ENCODE results near the gene TRIM46.
"Not testable (repeated sequence)": the region's sequence is repeated elsewhere in the genome, so short reads cannot be mapped to it uniquely, and the experiment has no call there.

TRIM46 gene

GRCh38 chr1:155186794-155187455 lies 13.3 kb downstream of the TRIM46 start:
- Histone ChIP-seq H3K9ac (ENCODE audit: low read length) (no peak overlapping the region), H3K36me3 (ENCODE audit: low read length) (no peaks in the 10 kb centered on the region), H3K9me3 (ENCODE audit: insufficient read depth, low read length) (no peaks in the 10 kb centered on the region)

GRCh38 chr1:155187456-155187891 lies 13.8 kb downstream of the TRIM46 start:
- Histone ChIP-seq H3K36me3 (ENCODE audit: low read length) (no peaks in the 10 kb centered on the region), H3K4me3 (ENCODE audit: insufficient read depth, low read length, poor library complexity, severe bottlenecking) (no peak overlapping the region), H3K27me3 (ENCODE audit: low read length) (no peaks in the 10 kb centered on the region), H4K20me1 (ENCODE audit: low read depth, low read length) (no peaks in the 10 kb centered on the region), H3K27ac (ENCODE audit: low read depth, low read length) (no peak overlapping the region), H3F3A (ENCODE audit: insufficient read depth) (no peaks in the 10 kb centered on the region), H3K9me2 (replicated peaks; ENCODE audit: insufficient read depth, low read length) (no peaks in the 10 kb centered on the region), H3K79me2 (ENCODE audit: insufficient read depth, low read length) (no peaks in the 10 kb centered on the region), H3K9me3 (ENCODE audit: insufficient read depth, low read length) (no peaks in the 10 kb centered on the region), H2AFZ (ENCODE audit: low read depth, low read length, severe bottlenecking) (no peak overlapping the region), H3K4me2 (ENCODE audit: low read depth, low read length, poor library complexity, severe bottlenecking) (no peak overlapping the region), H3K9ac (ENCODE audit: low read length) (no peak overlapping the region)
- no peak for TF ChIP-seq CTCF (IDR thresholded peaks at IDR 0.05; ENCODE audit: insufficient read depth, low read length, poor library complexity, severe bottlenecking)
- TF ChIP-seq EZH2phosphoT487 (conservative IDR thresholded peaks at IDR 0.05; ENCODE audit: low read length), result no peak

More at GRCh38 chr1:155186794-155187455, 13.3 kb downstream of the TRIM46 start:
- Histone ChIP-seq H3K4me2 (ENCODE audit: low read depth, low read length, poor library complexity, severe bottlenecking) (no peak overlapping the region), H3K4me3 (ENCODE audit: insufficient read depth, low read length, poor library complexity, severe bottlenecking) (no peak overlapping the region), H3K27ac (ENCODE audit: low read depth, low read length) (no peak overlapping the region), H4K20me1 (ENCODE audit: low read depth, low read length) (no peaks in the 10 kb centered on the region), H3K79me2 (ENCODE audit: insufficient read depth, low read length) (no peaks in the 10 kb centered on the region), H3F3A (ENCODE audit: insufficient read depth) (no peaks in the 10 kb centered on the region), H2AFZ (ENCODE audit: low read depth, low read length, severe bottlenecking) (no peak overlapping the region), H3K27me3 (ENCODE audit: low read length) (no peaks in the 10 kb centered on the region), H3K9me2 (replicated peaks; ENCODE audit: insufficient read depth, low read length) (no peaks in the 10 kb centered on the region)
- no peak for TF ChIP-seq CTCF (IDR thresholded peaks at IDR 0.05; ENCODE audit: insufficient read depth, low read length, poor library complexity, severe bottlenecking)
- no peak for TF ChIP-seq EZH2phosphoT487 (conservative IDR thresholded peaks at IDR 0.05; ENCODE audit: low read length)

- Histone ChIP-seq H3K4me2 (ENCODE audit: low read depth, low read length, poor library complexity, severe bottlenecking) (no peak overlapping the region), H3K9ac (ENCODE audit: low read length) (no peak overlapping the region), H3K36me3 (ENCODE audit: low read length) (no peaks in the 10 kb centered on the region), H2AFZ (ENCODE audit: low read depth, low read length, severe bottlenecking) (no peak overlapping the region), H4K20me1 (ENCODE audit: low read depth, low read length) (no peaks in the 10 kb centered on the region), H3F3A (ENCODE audit: insufficient read depth) (no peaks in the 10 kb centered on the region), H3K27ac (ENCODE audit: low read depth, low read length) (no peak overlapping the region), H3K4me3 (ENCODE audit: insufficient read depth, low read length, poor library complexity, severe bottlenecking) (no peak overlapping the region), H3K79me2 (ENCODE audit: insufficient read depth, low read length) (no peaks in the 10 kb centered on the region), H3K9me3 (ENCODE audit: insufficient read depth, low read length) (no peaks in the 10 kb centered on the region), H3K27me3 (ENCODE audit: low read length) (no peaks in the 10 kb centered on the region), H3K9me2 (replicated peaks; ENCODE audit: insufficient read depth, low read length) (no peaks in the 10 kb centered on the region)
- TF ChIP-seq EZH2phosphoT487 (conservative IDR thresholded peaks at IDR 0.05; ENCODE audit: low read length) (no peak), CTCF (IDR thresholded peaks at IDR 0.05; ENCODE audit: insufficient read depth, low read length, poor library complexity, severe bottlenecking) (no peak)
Measured at GRCh38 chr1:155188268-155188667, 14.6 kb downstream of the TRIM46 start.

- not testable (repeated sequence) for H3K4me3 ChIP-seq (ENCODE audit: insufficient read depth, low read length, poor library complexity, severe bottlenecking); H3K27ac ChIP-seq (ENCODE audit: low read depth, low read length); H3K9ac ChIP-seq (ENCODE audit: low read length); H3K36me3 ChIP-seq (ENCODE audit: low read length); H3K79me2 ChIP-seq (ENCODE audit: insufficient read depth, low read length); H3K4me2 ChIP-seq (ENCODE audit: low read depth, low read length, poor library complexity, severe bottlenecking); H3F3A ChIP-seq (ENCODE audit: insufficient read depth); H3K9me3 ChIP-seq (ENCODE audit: insufficient read depth, low read length); H4K20me1 ChIP-seq (ENCODE audit: low read depth, low read length); H3K27me3 ChIP-seq (ENCODE audit: low read length); H3K9me2 ChIP-seq (replicated peaks; ENCODE audit: insufficient read depth, low read length); H2AFZ ChIP-seq (ENCODE audit: low read depth, low read length, severe bottlenecking)
Measured at GRCh38 chr1:155189926-155190325, 16.3 kb downstream of the TRIM46 start.
